ENCODE results near the gene TIMP2.
"Not testable (repeated sequence)": the region's sequence is repeated elsewhere in the genome, so short reads cannot be mapped to it uniquely, and the experiment has no call there.

The TIMP2 gene

GRCh38 chr17:78868391-78868790, 56.8 kb downstream of the TIMP2 start:
- DNase-seq (ENCODE audit: low read depth), result no peak
- TF ChIP-seq MAX (IDR thresholded peaks at IDR 0.05; ENCODE audit: low read depth, low read length), result no peak
- TF ChIP-seq POLR2A (IDR thresholded peaks at IDR 0.05; ENCODE audit: extremely low read depth, insufficient read length), result no peak
- TF ChIP-seq, protein P1, sequence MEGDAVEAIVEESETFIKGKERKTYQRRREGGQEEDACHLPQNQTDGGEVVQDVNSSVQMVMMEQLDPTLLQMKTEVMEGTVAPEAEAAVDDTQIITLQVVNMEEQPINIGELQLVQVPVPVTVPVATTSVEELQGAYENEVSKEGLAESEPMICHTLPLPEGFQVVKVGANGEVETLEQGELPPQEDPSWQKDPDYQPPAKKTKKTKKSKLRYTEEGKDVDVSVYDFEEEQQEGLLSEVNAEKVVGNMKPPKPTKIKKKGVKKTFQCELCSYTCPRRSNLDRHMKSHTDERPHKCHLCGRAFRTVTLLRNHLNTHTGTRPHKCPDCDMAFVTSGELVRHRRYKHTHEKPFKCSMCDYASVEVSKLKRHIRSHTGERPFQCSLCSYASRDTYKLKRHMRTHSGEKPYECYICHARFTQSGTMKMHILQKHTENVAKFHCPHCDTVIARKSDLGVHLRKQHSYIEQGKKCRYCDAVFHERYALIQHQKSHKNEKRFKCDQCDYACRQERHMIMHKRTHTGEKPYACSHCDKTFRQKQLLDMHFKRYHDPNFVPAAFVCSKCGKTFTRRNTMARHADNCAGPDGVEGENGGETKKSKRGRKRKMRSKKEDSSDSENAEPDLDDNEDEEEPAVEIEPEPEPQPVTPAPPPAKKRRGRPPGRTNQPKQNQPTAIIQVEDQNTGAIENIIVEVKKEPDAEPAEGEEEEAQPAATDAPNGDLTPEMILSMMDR (IDR thresholded peaks at IDR 0.05; ENCODE audit: low read depth, low read length), result no peak
- no peak for TF ChIP-seq MYC (IDR thresholded peaks at IDR 0.05; ENCODE audit: low read depth, low read length)
- no peak overlapping the region for H3K4me3 ChIP-seq (ENCODE audit: low read depth, low read length)

- not testable (repeated sequence) for DNase-seq (ENCODE audit: low read depth); H3K4me3 ChIP-seq (ENCODE audit: low read depth, low read length)
Measured at GRCh38 chr17:78867046-78867445, 58.1 kb downstream of the TIMP2 start.

- DNase-seq (ENCODE audit: low read depth), result peak; percentile 70
- TF ChIP-seq, protein P1 (IDR thresholded peaks at IDR 0.05; ENCODE audit: low read depth, low read length), result peak; percentile 92
- TF ChIP-seq POLR2A (IDR thresholded peaks at IDR 0.05; ENCODE audit: extremely low read depth, insufficient read length), result no peak
- H3K4me3 ChIP-seq (ENCODE audit: low read depth, low read length), result no peak overlapping the region
Measured at GRCh38 chr17:78865682-78866390, 59.4 kb downstream of the TIMP2 start.

DNA sequence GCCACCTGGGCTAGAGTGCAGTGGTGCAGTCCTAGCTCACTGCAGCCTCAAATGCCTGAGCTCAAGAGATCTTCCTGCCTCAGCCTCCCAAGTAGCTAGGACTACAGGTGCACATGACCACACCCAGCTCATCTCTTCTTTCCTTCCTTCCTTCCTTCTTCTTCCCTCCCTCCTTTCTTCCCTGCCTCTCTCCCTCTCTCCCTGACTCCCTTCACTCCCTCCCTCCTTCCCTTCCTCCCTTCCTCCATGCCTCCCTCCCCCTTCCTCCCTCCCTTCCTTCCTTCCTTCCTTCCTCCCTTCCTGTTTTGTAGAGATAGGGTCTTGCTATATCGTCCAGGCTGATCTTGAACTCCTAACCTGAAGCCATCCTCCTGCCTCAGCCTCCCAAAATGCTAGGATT, 61.1 kb downstream of the TIMP2 start:
- TF ChIP-seq MAX (IDR thresholded peaks at IDR 0.05; ENCODE audit: low read depth, low read length) (no peak), MYC (IDR thresholded peaks at IDR 0.05; ENCODE audit: low read depth, low read length) (no peak), POLR2A (IDR thresholded peaks at IDR 0.05; ENCODE audit: extremely low read depth, insufficient read length) (no peak)
- TF ChIP-seq, protein P1 (IDR thresholded peaks at IDR 0.05; ENCODE audit: low read depth, low read length), result no peak
- DNase-seq (ENCODE audit: low read depth), result no peak
- H3K4me3 ChIP-seq (ENCODE audit: low read depth, low read length), result no peak overlapping the region

GRCh38 chr17:78862073-78863023, 62.8 kb downstream of the TIMP2 start:
- no peak overlapping the region for H3K4me3 ChIP-seq (ENCODE audit: low read depth, low read length)
- TF ChIP-seq MYC (IDR thresholded peaks at IDR 0.05; ENCODE audit: low read depth, low read length) (0 out of 2 replicates have a peak, but pooled peaks have one; percentile 49), POLR2A (IDR thresholded peaks at IDR 0.05; ENCODE audit: extremely low read depth, insufficient read length) (no peak), MAX (IDR thresholded peaks at IDR 0.05; ENCODE audit: low read depth, low read length) (no peak; the same call in 1 of the 2 replicates)
- TF ChIP-seq, protein P1 (IDR thresholded peaks at IDR 0.05; ENCODE audit: low read depth, low read length), result no peak
- peak; percentile 86 for DNase-seq (ENCODE audit: low read depth)

DNA sequence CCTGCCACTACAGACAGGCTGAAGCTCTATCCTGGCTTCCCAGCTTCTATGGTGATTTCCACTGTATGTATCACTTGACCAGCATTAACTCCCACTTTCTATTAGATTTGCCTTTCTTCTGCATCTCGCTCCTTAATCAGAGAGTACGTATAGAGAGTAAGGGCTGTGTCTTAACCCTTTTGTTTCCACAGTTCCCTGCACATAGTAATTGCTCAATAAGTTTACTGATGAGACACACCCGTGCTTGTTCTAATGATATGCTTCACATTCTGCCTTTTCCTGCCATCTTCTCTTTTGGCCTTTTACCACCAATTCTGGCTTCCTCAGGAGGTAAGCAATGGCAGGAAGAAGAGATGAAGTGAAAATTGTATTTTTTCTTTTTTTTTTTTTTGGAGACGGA, 64.0 kb downstream of the TIMP2 start:
- no peak overlapping the region for H3K4me3 ChIP-seq (ENCODE audit: low read depth, low read length)
- DNase-seq (ENCODE audit: low read depth), result no peak
- TF ChIP-seq, protein P1 (IDR thresholded peaks at IDR 0.05; ENCODE audit: low read depth, low read length), result no peak
